Fibroblast of pulmonary artery (primary cell): Measurements from ENCODE around the gene TUBA1C.
"Not testable (repeated sequence)": the region's sequence is repeated elsewhere in the genome, so short reads cannot be mapped to it uniquely, and the experiment has no call there.

Experiments
- DNase-seq: peaks from one replicate; pipeline ENCODE4 v3.0.0-alpha.2; 2010; ENCODE audit warnings: low read depth
- H3K4me3 ChIP-seq: replicated peaks from 2 replicates; pipeline ENCODE4 v1.5.1; 2011; ENCODE audit warnings: low read depth, mild to moderate bottlenecking, control low read depth, low read length, moderate library complexity
- TF ChIP-seq, protein P1 (sequence below): IDR thresholded peaks from 2 replicates; pipeline ENCODE4 v1.5.1; 2011; ENCODE audit warnings: mild to moderate bottlenecking, control low read depth, low read length, inconsistent platforms; ENCODE audit errors: missing control alignments

TUBA1C gene

DNA sequence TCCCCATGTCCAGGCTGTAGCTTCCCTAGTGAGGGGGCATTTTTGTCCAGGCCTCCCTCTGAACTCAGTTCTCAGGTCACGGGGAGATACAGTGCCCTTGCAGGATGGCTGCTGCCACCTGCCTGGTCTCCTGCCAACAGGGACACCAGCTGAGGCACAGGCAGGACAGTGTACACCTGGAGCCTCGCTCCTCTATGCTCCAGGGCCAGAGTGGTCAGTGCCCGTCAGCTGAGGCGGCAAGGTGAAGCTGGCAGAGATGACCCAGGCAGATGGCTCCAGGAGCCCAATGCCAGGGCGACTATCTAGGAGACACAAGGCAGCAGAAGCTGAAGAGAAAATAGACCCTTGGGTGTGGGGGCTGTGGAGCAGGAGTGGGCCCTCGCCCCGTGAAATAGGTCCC is 12.6 kb downstream of the TUBA1C start:
- H3K4me3 ChIP-seq, result no peak overlapping the region
- DNase-seq, result no peak
- TF ChIP-seq, protein P1, sequence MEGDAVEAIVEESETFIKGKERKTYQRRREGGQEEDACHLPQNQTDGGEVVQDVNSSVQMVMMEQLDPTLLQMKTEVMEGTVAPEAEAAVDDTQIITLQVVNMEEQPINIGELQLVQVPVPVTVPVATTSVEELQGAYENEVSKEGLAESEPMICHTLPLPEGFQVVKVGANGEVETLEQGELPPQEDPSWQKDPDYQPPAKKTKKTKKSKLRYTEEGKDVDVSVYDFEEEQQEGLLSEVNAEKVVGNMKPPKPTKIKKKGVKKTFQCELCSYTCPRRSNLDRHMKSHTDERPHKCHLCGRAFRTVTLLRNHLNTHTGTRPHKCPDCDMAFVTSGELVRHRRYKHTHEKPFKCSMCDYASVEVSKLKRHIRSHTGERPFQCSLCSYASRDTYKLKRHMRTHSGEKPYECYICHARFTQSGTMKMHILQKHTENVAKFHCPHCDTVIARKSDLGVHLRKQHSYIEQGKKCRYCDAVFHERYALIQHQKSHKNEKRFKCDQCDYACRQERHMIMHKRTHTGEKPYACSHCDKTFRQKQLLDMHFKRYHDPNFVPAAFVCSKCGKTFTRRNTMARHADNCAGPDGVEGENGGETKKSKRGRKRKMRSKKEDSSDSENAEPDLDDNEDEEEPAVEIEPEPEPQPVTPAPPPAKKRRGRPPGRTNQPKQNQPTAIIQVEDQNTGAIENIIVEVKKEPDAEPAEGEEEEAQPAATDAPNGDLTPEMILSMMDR, result no peak

DNA sequence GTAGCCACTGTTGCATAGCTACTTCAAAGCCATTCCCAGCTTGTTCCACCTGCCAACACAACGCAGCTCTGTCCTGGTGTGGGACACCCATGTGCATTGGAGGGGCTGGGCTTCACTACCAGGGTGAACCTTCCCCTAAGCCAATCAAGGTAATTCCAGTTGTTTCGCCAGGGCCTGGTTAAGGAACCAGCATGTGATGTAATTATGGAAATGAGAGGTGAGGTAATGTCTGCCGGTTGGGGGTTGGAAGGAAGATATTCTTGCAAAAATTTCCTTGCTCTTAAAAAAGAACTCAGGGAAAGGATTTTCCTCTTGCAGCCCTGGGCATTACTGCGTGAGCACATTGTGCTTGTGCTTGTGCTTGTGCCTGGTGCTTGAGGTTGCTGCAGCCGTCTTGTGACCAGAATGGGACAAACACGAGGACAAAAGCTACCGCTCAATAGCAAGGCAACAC is 14.9 kb downstream of the TUBA1C start:
- TF ChIP-seq, protein P1, result no peak
- H3K4me3 ChIP-seq, result no peak overlapping the region
- peak; percentile 35 for DNase-seq

DNA sequence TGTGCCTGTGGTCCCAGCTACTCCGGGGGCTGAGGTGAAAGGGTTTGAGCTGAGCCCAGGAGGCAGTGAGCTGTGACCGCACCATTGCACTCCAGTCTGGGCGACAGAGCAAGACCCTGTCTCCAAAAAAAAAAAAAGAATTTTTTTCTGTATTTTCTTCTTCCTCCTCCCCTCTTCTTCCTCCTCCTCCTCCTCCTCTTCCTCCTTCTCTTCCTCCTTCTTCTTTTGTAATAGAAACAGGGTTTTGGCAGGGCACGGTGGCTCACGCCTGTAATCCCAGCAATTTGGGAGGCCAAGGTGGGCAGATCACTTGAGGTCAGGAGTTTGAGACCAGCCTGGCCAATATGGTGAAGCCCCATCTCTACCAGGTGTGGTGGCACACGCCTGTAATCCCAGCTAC is 15.7 kb downstream of the TUBA1C start:
- not testable (repeated sequence) for H3K4me3 ChIP-seq, DNase-seq

DNA sequence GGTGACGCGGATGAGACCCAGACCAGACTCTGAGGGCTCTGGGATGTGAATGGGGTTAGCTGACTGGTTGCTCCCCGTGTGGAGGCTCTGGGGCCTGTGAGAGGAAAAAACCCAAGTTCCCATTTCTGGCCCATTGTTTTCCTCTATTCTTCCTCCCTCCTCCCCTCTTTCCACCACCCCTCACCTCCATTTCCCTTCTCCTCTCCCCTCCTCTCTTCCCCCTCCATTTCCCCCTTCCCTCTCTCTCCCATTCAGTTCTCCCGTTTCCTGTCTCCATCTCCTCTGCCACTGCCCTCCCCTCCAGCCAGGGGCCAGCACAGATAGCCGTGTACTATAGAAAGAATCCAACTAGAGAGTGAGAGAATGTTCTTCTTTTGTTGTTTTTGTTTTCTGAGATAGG is 17.4 kb downstream of the TUBA1C start:
- TF ChIP-seq, protein P1, result no peak
- H3K4me3 ChIP-seq, result no peak overlapping the region

DNA sequence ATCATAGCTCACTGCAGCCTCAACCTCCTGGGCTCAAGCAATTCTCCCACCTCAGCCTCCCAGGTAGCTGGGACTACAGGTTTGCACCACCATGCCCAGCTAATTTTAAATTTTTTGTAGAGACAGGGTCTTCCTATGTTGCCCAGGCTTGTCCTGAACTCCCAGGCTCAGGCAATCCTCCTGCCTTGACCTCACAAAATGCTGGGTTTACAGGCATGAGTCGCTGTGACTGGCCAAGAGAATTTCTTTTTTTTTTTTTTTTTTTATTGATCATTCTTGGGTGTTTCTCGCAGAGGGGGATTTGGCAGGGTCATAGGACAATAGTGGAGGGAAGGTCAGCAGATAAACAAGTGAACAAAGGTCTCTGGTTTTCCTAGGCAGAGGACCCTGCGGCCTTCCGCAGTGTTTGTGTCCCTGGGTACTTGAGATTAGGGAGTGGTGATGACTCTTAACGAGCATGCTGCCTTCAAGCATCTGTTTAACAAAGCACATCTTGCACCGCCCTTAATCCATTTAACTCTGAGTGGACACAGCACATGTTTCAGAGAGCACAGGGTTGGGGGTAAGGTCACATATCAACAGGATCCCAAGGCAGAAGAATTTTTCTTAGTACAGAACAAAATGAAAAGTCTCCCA is 18.0 kb downstream of the TUBA1C start:
- not testable (repeated sequence) for H3K4me3 ChIP-seq, DNase-seq

More for the DNA sequence above, 17.4 kb downstream of the TUBA1C start:
- DNase-seq, result no peak

DNA sequence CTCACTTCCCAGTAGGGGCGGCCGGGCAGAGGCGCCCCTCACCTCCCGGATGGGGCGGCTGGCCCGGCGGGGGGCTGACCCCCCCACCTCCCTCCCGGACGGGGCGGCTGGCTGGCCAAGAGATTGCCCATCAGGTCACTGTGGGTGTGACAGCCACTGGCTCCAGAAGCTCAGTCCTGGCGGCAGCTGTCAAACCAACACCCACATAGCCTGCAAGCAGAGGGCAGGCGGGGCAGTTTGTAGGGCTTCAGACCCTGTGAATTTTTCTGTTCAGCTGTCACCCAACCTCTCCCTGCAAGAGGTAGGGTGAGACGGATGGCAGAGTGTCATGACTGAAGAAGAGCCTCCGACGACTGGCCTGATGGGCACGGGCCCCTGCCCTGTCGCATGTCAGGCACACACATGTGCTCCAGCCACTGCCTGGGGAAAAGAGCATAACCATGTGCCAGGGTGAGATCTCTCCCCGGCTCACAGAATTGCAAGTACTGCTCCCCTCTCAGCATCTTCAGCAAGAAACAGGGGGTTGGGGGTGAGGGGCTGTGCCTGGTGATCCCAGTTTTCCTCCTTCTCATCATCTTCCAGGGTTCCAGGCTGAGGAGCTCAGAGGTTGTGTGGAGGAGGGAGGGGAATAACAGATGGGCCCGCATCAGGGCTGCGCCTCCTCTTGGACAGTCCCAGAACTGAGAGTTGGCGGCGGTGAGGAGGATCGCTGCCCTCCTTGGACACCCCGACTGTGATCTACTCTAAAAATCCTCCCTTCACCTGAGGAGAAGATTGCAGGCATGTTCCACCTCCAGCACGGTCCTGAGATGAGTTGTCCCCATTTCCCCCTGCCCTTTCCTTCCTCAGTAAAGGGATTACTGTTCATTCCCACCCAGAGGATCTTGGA is 18.9 kb downstream of the TUBA1C start:
- H3K4me3 ChIP-seq, result no peak overlapping the region

DNA sequence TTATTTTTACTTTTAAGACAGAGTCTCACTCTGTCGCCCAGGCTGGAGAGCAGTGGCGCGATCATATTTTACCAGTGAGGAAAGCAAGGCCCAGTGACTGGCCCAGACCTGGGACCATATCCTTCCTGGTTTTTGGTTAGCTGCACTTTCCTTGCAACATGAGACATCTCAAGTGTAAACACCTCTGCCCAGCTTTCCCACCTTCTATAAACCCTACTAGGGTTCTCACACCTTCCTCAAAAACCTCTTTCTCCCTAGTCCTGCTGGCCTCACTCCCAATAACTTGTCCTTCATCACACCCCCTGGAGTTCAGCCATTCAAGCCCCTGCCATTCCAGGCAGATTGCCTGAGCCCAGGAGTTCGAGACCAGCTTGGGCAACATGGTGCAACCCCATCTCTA is 19.8 kb downstream of the TUBA1C start:
- DNase-seq, result no peak
- TF ChIP-seq, protein P1, result no peak
- H3K4me3 ChIP-seq, result no peak overlapping the region

More for the DNA sequence above, 18.9 kb downstream of the TUBA1C start:
- TF ChIP-seq, protein P1, result peak; percentile 22
- no peak for DNase-seq

DNA sequence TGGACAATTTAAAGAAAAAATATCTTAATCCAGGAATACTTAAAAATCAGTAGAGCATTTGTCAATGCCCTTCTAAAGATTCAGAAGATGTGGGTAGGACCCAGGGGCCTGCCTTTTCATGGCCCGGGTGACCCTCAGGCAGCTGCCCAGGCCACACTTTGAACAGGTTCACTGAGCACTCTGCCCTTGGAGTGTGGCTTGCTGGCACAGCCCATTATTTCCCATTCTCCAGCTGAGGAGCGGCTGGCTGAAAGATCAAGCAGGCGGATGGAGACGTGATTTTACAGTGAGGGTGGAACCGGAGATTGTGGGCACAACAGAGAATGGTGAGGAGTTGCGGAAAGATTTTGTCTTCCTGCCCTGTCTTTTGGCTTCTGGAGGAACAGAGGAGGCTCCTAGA is 23.0 kb downstream of the TUBA1C start:
- DNase-seq, result no peak
- TF ChIP-seq, protein P1, result no peak
- H3K4me3 ChIP-seq, result no peak overlapping the region
